GM21717 (cell line): Measurements from ENCODE around the gene GIPC1.
"Not testable (repeated sequence)": the region's sequence is repeated elsewhere in the genome, so short reads cannot be mapped to it uniquely, and the experiment has no call there.

Experiments
- ATAC-seq: cut with Tn5 transposase; IDR thresholded peaks from one replicate; pipeline ENCODE4 v1.9.1; 2021; ENCODE audit warnings: mild to moderate bottlenecking, moderate library complexity; ENCODE audit not compliant: unreplicated experiment

The GIPC1 gene

DNA sequence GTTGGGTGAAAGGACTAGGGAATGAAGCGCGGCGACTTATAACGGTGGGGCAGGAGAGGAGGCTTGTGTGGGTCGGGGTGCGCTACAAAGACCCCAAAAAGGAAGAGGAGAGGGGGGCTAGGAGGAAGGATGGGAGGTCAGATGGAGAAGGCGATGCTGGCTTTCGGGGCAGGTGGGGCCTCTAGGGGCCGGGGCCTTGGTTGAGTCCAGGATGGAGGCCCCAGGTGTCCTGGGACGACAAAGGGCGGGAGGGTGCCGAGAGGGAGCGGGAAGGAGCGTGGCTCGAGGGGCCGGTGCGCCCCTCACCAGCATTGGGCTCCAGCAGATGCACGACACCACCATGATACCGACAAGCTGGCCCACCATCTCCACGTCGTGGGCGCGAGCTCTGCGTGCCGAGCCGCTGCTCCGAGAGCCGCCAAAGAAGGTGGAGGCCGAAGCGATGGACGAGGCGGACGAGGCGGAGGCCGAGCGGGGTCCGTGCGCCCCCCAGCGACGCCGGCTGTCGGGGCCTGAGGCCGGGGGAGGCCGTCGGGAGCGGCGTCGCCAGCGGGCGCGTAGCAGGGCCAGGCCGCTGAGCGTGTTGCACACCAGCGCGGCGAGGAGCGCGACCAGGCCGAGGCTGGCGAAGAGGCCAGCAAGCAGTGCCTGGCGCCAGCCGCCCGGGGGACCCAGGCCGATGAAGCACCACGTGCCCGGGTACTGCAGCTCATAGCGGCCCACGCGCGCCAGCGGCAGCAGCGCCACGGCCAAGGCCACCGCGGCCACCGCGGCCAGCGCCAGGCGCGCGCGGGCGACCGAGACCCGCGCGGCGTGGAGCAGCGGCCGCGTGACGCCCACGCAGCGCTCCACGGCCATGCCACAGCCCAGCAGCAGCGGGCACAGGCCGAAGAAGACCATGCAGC is 22.6 kb downstream of the GIPC1 start:
- no peak for ATAC-seq

DNA sequence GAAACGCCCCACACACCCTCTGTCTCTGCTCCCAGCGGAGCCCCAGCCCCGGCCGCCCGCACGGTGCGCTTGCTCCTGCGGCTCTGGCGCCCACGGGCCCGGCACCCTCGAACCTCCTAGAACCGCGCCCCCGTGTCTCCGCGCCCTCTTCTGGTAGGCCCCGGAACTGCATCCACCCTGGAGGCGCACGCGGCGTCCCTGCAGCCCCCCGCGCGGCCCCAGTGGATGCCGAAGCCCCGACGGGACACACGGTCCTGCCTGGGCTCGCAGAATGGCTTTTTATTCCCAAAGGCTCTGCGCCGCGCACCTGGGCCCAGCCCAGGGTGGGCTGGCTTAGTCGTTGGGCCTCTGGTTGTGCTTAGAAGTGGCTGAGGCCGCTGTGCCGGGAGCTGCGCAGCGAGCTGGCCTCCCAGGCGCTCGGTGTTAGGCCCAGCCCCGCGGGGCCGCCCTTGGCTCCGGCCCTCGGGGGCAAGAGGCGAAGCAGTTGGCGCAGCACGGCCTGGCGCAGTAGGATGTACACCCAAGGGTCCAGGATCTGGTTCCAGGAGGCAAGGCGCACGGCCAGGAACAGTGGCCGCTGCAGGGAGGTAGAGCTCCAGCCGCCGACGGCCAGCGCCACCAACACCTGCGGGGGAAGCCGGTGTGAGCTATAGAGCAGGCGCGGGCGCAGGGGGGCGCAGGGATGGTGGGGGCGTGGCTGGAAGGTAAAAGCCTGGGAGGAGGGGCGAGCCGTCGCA is 23.6 kb downstream of the GIPC1 start:
- no peak for ATAC-seq

- no peak for ATAC-seq
Observed at GRCh38 chr19:14471436-14472187, 24.3 kb downstream of the GIPC1 start.

DNA sequence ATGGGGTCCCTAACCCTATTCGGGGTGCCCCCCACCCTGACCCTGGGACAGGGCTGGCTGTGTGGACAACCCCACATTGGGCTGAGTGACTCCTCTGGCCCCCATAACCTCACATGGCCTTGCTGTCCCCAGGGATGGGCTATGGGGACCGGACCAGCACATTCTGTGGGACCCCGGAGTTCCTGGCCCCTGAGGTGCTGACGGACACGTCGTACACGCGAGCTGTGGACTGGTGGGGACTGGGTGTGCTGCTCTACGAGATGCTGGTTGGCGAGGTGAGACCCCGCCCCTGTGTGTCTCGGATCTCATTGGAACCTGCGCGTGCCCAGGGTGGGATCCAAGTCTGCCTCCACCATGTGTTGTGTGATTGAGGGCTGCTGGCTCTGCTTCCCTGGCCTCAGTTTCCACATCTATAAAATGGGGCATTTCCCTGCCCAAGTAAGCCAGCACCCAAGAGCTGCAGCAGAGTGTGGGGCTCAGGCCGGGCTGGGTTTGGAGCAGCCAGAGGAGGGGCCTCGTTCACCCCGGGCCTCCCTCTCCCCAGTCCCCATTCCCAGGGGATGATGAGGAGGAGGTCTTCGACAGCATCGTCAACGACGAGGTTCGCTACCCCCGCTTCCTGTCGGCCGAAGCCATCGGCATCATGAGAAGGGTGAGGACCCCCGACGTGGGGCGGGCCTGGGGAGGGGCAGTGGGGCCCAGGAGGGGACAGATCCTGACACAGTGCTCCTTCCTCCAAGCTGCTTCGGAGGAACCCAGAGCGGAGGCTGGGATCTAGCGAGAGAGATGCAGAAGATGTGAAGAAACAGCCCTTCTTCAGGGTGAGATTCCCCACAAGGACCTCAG is 25.7 kb downstream of the GIPC1 start:
- no peak for ATAC-seq

GRCh38 chr19:14467816-14468215 is 28.1 kb downstream of the GIPC1 start:
- no peak for ATAC-seq

DNA sequence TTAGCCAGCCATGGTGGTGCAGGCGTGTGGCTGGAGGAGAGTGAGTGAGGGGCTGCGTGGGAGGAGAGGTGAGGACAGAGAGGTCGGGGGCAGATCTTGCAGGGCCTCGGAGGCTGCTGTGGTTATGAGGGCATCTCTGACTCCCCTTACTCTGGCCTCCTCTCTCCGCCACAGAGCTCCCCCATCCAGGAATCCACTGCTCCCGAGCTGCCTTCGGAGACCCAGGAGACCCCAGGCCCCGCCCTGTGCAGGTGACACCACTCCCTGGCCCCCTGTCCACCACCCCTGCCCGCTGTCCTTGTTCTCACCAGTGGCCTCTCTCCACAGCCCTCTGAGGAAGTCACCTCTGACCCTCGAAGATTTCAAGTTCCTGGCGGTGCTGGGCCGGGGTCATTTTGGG is 28.5 kb downstream of the GIPC1 start:
- no peak for ATAC-seq

DNA sequence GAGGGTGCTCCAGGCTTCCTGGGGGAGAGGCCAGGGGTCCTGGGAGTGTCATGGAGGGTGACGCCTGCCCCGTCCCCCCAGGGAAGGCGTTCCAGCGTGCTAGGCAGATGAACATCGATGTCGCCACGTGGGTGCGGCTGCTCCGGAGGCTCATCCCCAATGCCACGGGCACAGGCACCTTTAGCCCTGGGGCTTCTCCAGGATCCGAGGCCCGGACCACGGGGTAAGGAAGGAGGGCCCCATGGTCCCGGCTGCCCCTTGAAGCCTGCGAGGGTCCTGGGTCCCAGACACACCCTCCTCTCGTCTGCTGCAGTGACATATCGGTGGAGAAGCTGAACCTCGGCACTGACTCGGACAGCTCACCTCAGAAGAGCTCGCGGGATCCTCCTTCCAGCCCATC is 32.2 kb downstream of the GIPC1 start:
- no peak for ATAC-seq

DNA sequence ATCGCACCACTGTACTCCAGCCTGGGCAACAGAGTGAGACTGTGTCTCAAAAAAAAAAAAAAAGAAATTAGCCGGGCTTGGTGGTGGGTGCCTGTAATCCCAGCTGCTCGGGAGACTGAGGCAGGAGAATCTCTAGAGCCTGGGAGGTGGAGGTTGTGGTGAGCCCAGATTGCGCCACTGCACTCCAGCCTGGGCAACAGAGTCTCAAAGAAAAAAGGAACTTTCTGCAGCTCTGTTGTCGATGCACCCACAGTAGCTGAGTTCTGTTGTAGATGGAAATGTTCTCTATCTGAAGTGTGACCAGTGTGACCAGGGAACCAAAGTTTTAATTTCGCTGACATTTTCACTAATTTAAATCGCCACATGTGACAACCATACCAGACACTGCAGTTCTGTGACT is 33.5 kb downstream of the GIPC1 start:
- not testable (repeated sequence) for ATAC-seq

DNA sequence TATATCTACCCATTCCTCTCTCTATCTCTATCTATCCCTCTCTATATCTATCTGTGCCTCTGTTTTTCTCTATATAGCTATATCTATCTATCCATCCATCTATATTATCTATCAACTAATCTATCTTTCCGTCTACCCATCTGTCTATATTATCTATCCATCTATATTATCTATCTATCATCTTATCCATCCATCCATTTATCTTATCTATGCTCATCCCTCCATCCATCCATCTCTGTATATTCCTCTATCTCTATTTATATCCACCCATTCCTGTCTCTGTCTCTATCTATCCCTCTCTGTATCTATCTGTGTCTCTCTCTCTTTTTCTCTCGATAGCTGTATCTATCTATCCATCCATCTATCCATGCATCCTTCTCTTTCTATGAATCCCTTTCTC is 35.0 kb downstream of the GIPC1 start:
- no peak for ATAC-seq

- no peak for ATAC-seq
Observed at GRCh38 chr19:14459703-14460102, 36.2 kb downstream of the GIPC1 start.

DNA sequence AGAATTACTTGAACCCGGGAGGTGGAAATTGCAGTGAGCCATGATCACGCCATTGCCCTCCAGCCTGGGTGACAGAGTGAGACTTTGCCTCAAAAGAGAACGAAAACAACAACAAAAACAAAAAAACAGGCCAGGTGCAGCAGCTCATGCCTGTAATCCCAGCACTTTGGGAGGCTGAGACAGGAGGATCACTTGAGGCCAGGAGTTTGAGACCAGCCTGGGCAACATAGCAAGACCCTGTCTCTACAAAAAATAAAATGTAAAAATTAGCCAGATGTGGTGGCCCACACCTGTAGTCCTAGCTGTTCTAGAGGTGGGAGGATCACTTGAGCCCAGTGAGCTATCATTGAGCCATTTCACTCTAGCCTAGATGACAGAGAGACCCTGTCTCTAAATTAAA is 43.6 kb downstream of the GIPC1 start:
- not testable (repeated sequence) for ATAC-seq

DNA sequence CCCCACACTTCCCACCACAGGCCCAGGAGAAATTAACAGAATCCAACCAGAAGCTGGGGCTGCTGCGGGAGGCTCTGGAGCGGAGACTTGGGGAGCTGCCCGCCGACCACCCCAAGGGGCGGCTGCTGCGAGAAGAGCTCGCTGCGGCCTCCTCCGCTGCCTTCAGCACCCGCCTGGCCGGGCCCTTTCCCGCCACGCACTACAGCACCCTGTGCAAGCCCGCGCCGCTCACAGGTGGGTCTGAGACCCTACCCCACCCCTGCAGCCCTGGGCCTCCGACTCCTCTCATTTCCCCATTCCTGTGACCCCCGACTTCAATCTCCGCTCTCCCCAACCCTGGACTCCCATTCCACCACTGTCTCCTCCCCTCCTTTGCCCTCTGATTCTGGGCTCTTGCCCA is 45.1 kb downstream of the GIPC1 start:
- no peak for ATAC-seq

DNA sequence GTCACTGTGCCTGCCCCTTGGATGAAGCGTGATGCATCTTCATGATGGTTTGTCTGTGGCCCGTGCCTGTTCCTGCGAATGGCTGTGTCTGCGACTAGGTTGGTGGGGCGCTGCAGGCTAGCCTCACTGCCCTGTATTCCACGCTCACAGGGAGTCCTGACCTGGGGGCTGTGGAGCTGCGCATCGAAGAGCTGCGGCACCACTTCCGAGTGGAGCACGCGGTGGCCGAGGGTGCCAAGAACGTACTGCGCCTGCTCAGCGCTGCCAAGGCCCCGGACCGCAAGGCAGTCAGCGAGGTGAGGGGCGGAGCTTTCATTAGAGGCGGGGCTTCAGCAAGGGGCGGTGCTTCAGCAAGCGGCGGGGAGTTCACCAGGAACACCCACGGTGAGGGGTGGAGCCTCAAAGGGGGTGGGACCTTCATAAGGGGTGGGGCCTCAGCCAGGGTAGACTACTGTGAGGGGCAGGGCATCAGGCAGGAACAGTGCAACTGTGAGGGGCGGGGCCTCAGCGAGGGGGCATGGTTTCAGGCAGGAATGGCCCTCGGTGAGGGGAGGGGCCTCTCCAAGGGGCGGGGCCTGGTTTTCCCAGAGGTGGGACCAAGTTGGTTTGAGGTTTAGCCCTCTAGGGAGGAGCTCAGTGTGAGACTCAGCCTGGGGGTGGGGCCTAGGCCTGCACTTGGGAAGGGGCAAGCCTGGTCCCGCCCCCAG is 45.6 kb downstream of the GIPC1 start:
- no peak for ATAC-seq

- ATAC-seq, result no peak
Observed at GRCh38 chr19:14449321-14449720, 46.6 kb downstream of the GIPC1 start.

DNA sequence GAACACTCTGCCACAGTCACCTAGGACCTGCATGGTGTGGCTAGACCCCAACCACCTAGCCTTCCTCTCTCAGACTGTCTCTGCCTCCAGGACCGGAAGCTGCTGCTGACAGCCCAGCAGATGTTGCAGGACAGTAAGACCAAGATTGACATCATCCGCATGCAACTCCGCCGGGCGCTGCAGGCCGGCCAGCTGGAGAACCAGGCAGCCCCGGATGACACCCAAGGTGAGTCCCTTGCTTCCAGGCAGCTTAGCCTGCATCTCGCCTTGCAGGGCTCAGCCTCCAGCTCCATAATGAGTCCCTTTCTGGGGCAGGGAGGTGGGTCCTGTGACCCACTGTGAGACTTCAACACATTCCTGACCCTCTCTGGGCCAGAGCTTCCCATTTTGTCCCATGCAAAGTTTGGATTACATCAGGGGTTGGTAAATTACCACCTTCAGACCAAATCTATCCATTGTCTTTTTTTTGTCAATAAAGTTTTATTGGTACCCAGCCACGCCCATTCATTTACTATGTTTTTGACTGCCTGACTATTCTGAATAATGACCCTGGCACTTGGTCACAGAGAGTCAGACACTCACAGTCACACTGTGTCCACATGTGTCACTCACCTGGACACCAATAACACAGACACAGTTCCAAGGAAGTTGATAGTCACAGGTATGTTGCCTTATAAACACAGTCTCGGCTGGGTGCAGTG is 49.4 kb downstream of the GIPC1 start:
- ATAC-seq, result no peak

GRCh38 chr19:14443632-14444216 is 52.2 kb downstream of the GIPC1 start:
- ATAC-seq, result no peak

GRCh38 chr19:14442891-14443631 is 52.9 kb downstream of the GIPC1 start:
- ATAC-seq, result no peak
